ENCODE data around the gene DAB2. TPM values are rescaled to one million over a fixed set of nuclear protein-coding genes. Genes with fewer than 3 reads are reported as not detected.

The DAB2 gene
- total RNA-seq, 1 donor from 2014 or later = 28.5 TPM

- peaks cover 3% of the 10 kb centered on the region for H3K36me3 ChIP-seq
- no peaks in the 10 kb centered on the region for H3K9me3 ChIP-seq (replicated peaks)
- intact Hi-C loops (cut with micrococcal nuclease) = loop anchor here (10.0 kb wide), 1 partner anchor 124 kb away; no protein-coding TSS in a partner anchor
- H3K27me3 ChIP-seq (ENCODE audit: low read depth) = peaks cover under 1% of the 10 kb centered on the region
- TF ChIP-seq, protein P1, sequence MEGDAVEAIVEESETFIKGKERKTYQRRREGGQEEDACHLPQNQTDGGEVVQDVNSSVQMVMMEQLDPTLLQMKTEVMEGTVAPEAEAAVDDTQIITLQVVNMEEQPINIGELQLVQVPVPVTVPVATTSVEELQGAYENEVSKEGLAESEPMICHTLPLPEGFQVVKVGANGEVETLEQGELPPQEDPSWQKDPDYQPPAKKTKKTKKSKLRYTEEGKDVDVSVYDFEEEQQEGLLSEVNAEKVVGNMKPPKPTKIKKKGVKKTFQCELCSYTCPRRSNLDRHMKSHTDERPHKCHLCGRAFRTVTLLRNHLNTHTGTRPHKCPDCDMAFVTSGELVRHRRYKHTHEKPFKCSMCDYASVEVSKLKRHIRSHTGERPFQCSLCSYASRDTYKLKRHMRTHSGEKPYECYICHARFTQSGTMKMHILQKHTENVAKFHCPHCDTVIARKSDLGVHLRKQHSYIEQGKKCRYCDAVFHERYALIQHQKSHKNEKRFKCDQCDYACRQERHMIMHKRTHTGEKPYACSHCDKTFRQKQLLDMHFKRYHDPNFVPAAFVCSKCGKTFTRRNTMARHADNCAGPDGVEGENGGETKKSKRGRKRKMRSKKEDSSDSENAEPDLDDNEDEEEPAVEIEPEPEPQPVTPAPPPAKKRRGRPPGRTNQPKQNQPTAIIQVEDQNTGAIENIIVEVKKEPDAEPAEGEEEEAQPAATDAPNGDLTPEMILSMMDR (IDR thresholded peaks at IDR 0.05; ENCODE audit: borderline replicate concordance) = no peak
- H3K4me1 ChIP-seq = peaks cover 80% of the 10 kb centered on the region
- peak overlapping the region; percentile 73 for H3K4me3 ChIP-seq
- DNase-seq = peak; percentile 69
- H3K27ac ChIP-seq (replicated peaks) = peak overlapping the region; percentile 90
Observed at GRCh38 chr5:39420482-39421145, 4.2 kb downstream of the DAB2 start.

GRCh38 chr5:39419796-39420195 lies 5.0 kb downstream of the DAB2 start:
- peaks cover 3% of the 10 kb centered on the region for H3K36me3 ChIP-seq
- no peaks in the 10 kb centered on the region for H3K27me3 ChIP-seq (ENCODE audit: low read depth)
- H3K4me3 ChIP-seq = peak overlapping the region; percentile 73
- peaks cover 79% of the 10 kb centered on the region for H3K4me1 ChIP-seq
- no peak for DNase-seq
- TF ChIP-seq, protein P1 (IDR thresholded peaks at IDR 0.05; ENCODE audit: borderline replicate concordance) = no peak
- intact Hi-C loops (cut with micrococcal nuclease) = loop anchor here (10.0 kb wide), 1 partner anchor 125 kb away; no protein-coding TSS in a partner anchor
- no peaks in the 10 kb centered on the region for H3K9me3 ChIP-seq (replicated peaks)
- H3K27ac ChIP-seq (replicated peaks) = peak overlapping the region; percentile 90

GRCh38 chr5:39417979-39418378 lies 6.8 kb downstream of the DAB2 start:
- Histone ChIP-seq H3K9me3 (replicated peaks) (no peaks in the 10 kb centered on the region), H3K27ac (replicated peaks) (no peak overlapping the region), H3K4me3 (no peak overlapping the region), H3K27me3 (ENCODE audit: low read depth) (no peaks in the 10 kb centered on the region), H3K36me3 (peaks cover 3% of the 10 kb centered on the region), H3K4me1 (peaks cover 90% of the 10 kb centered on the region)
- no peak for DNase-seq
- TF ChIP-seq, protein P1 (IDR thresholded peaks at IDR 0.05; ENCODE audit: borderline replicate concordance) = no peak
- intact Hi-C loops (cut with micrococcal nuclease) = no loop called here

DNA sequence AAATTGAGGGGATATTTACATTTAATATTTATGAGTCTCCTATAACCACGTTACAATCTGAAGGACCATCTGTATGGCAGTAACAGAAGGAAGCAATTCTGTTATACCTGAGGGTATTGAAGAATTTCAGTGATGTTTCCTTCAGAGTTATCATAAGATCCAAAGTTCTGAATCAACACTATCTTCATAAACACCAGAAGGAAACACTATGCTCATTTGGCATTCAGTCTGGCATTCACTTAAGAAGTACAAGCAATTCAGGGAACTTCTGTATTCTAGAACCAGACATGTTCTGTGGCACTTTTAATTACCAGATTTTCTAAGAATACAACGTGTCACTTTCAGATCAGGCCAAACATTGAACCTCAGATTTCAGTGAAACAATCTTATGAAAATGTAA lies 9.6 kb downstream of the DAB2 start:
- H3K27me3 ChIP-seq (ENCODE audit: low read depth) = no peaks in the 10 kb centered on the region
- H3K36me3 ChIP-seq = peaks cover 3% of the 10 kb centered on the region
- TF ChIP-seq, protein P1 (IDR thresholded peaks at IDR 0.05; ENCODE audit: borderline replicate concordance) = no peak
- H3K4me1 ChIP-seq = peaks cover 90% of the 10 kb centered on the region
- no peak overlapping the region for H3K4me3 ChIP-seq
- no peak for DNase-seq
- H3K27ac ChIP-seq (replicated peaks) = no peak overlapping the region
- H3K9me3 ChIP-seq (replicated peaks) = no peaks in the 10 kb centered on the region
- intact Hi-C loops (cut with micrococcal nuclease) = no loop called here

DNA sequence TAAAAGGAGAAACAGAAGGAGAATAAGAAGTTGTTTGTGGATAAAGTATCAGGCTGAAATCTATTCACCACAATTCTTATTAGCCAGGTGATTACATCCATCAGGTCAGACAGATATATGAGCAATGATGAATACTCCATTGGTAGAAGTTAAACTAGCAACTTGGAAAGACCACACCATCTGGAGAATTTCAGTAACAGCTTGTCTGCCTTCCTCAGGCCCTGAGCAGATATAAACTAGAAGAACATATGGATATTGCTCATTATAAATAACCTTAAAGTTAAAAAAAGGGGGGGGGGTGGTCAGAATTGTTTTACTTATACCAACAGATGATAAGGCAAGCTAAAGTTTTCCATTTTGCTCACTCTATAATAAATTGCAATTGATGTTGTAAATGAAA lies 10.4 kb downstream of the DAB2 start:
- intact Hi-C loops (cut with micrococcal nuclease) = no loop called here
- Histone ChIP-seq H3K36me3 (peaks cover 3% of the 10 kb centered on the region), H3K4me1 (peaks cover 90% of the 10 kb centered on the region), H3K27me3 (ENCODE audit: low read depth) (no peaks in the 10 kb centered on the region), H3K4me3 (no peak overlapping the region), H3K27ac (replicated peaks) (no peak overlapping the region), H3K9me3 (replicated peaks) (no peaks in the 10 kb centered on the region)
- TF ChIP-seq, protein P1 (IDR thresholded peaks at IDR 0.05; ENCODE audit: borderline replicate concordance) = no peak
- no peak for DNase-seq

All from left ventricle myocardium inferior (tissue), 1 donor.